WI38 (cell line): ENCODE measurements around the gene KIF12.

ENCODE experiments used
- H3K4me3 ChIP-seq: 2 replicates; pipeline ENCODE4 v1.5.1; 2011; ENCODE audit warnings: low read depth, mild to moderate bottlenecking, control low read depth, low read length
- CTCF ChIP-seq: IDR thresholded peaks from 2 replicates; pipeline ENCODE4 v1.5.1; 2012; ENCODE audit warnings: low read depth, mild to moderate bottlenecking, control low read depth, low read length

The KIF12 gene

DNA sequence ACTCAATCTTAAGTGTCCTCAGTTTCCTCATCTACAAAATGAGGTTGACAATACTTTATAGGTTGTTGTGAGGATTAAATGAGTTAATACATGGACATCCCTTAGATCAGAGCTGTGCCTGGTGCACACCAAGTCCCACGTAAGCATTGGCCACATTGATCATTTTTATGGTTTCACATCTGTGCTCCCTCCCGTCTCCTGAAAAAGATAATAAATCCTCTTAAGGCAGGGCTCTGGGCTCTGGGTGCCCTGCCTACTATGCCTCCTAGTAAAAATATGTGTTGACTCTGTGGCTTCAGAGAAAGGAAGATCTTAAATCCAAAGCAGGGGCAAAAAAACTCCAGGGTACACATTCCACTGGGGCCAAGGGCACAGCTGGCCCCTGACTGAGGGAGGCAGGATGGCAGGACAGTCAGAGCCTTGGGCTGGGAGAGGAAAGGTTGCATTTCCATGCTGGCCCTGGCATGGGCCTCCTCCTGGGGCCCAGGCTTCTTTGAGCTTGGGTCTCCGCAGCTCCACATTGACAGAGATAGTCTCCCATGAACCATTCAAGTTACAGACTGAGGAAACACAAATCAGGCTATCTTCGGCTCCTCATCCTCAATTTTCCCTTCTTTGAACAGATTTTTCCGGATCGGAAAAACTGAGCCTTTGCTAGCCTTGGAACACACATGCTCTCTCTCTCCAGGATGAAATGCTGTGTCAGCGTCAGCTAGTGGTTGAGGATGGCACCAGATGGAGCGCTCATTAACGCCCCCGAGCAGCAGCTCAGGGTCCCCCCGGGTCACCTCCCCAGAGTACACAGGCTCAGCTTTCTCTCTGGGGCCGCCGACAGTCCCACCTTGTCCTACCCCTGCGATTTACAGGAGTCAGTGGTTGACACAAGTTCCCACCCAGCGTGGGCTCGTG lies 22.4 kb upstream of the KIF12 start:
- no peak for TF ChIP-seq CTCF

DNA sequence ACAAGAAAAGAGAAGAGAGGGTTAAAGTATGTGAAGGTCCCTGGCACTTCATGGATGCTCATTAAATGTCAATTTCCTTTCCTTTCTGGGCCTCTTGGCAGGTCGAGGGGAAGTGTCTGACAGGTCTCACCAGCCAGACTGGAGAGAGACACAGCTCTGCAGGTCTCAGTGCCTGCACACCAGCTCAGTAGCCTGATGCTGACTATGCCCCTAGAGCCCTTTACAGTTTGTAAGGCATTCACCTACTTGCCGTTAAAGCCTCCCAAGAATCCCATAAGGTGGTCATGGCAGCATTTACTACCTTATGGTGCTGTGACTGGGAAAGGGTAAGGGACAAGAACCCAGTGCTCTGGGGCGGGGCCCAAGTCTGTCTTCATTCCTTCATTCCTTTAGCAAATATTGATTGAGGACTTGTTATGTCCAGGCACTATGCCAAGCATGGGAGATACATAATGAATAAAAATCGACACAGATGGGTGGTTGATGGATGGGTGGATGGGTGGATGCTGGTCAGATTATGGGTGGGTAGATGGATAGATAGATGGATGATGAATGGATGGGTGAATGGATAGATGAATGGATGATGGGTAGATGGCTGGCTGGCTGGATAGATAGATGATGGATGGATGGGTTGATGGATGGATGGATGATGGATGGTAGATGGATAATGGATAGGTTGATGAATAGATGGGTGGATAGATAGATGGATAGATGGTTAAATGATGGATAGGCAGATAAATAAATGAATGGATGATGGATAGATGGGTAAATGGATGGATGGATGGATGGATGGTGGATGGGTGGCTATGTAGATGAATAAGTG lies 21.3 kb upstream of the KIF12 start:
- no peak overlapping the region for H3K4me3 ChIP-seq
- no peak for TF ChIP-seq CTCF

More for the DNA sequence above, 22.4 kb upstream of the KIF12 start:
- no peak overlapping the region for H3K4me3 ChIP-seq

DNA sequence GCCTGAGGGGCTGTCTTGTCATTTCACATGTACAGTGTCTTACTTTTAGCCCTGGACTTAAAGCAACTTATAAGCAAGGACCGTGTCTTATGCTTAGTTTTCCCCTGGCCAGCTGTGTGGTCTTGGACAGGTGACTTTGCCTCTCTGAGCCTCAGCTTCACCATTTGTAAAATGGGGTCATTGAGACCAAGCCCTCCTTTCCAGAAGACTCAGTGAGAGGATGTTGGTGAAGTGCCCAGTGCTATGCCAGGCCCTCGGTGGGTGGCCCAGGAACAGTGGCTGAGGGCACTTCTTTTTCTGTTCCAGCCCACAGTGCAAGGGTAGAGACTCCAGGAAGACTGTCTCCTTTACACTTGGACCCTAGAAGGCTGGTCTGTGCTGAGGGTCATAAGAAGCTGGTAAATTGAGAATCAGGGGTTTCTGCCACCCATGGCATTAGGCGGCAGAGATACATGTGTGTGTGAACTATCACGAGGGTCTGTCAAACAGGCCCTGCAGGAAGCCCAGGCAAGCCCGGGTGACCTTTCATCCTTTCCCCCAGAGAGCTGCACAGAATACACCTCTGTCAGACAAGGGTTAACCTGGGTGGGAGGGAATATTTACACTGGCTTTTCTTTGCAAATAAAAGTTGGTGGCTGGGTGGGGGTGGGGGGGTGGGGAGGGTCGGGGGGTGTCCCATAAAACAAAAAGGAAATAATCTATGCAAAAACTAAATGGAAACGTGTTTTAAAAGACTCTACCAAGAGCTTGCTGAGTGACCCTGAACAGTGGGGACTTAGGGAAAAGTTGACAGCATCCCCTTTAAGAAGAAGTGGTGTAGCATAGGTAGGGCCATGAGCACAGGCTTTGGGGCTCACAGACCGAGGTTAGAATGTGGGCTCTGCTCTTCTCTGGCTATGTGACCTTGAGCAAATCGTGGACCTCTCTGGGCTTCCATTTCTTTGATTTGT lies 20.4 kb upstream of the KIF12 start:
- TF ChIP-seq CTCF, result no peak
- H3K4me3 ChIP-seq, result no peak overlapping the region

GRCh38 chr9:114117996-114118830 lies 19.1 kb upstream of the KIF12 start:
- TF ChIP-seq CTCF, result no peak

DNA sequence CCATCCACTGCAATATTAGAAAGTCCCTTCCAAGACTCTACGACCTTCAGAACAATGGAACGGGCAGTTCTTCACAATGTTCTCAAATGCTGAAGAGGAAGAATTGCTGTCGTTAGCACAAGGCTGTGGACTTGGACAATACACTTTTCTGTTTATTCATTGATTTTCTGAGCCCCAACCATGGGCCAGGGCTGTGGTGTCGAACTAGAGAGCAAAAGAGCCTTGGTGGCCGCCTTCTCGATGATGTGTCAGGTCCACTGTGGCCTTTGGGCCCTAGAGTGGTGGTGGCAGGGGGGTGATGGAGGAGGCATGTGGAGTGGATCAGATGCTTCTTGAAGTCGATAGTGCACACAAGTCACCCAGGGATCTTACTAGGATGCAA lies 18.5 kb upstream of the KIF12 start:
- H3K4me3 ChIP-seq, result no peak overlapping the region
- TF ChIP-seq CTCF, result no peak

More at GRCh38 chr9:114117996-114118830, 19.1 kb upstream of the KIF12 start:
- no peak overlapping the region for H3K4me3 ChIP-seq

DNA sequence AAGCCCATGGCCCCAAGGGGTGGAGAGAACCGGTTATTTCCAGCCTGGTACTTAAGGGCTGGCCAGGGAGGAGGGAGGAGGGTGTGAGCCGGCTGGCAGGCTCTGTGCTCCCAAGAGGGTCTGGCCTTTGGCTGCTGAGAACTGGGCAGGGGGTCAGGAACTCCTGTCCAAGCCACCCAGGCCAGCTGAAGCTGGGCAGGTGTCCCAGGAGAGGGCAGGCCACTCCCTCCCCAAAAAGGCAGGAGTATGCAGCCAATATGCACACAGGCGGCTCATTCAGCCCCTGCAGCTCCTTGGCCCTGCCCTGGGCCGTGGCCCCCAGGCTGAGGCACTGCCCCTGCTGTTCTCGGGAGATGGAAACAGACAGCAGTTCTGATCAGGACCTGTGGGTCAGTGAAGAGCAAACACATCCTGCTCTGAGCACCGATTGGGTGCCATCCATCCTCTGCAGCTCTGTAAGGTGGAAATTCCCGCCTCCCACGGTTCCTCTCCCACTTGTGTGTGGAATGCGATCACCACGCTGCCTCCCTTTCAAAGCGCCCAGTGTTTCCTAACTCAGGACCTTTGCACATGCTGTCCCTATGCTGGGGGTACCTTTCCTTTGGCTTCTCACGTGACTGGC lies 17.1 kb upstream of the KIF12 start:
- no peak overlapping the region for H3K4me3 ChIP-seq
- TF ChIP-seq CTCF, result no peak
